Thyroid gland (tissue), 4 donors: ENCODE measurements around the gene ETFB. TPM values are rescaled to one million over a fixed set of nuclear protein-coding genes. Genes with fewer than 3 reads are reported as not detected.

ENCODE experiments used
- DNase-seq, 2 donors: peaks; one replicate each; pipeline ENCODE4 v3.0.0-alpha.2; 2019
- H3K27ac ChIP-seq, 3 donors: fragments of 200-600 bp; sonication (generic); 1 replicate in 2 of 3; 2 replicates in 1 of 3; pipeline ENCODE4 v1.5.1; 2016 to 2019; ENCODE audit warnings: mild to moderate bottlenecking in 1 of 3, moderate library complexity in 1 of 3
- H3K27me3 ChIP-seq: fragments of 200-600 bp; sonication (generic); one replicate; pipeline ENCODE4 v1.5.1; 2019
- H3K36me3 ChIP-seq, 2 donors: fragments of 200-600 bp; sonication (generic); one replicate each; pipeline ENCODE4 v1.5.1; 2016 to 2019
- H3K4me1 ChIP-seq, 2 donors: fragments of 200-600 bp; sonication (generic); one replicate each; pipeline ENCODE4 v1.5.1; 2017 to 2019
- H3K4me3 ChIP-seq, 3 donors: fragments of 200-600 bp; sonication (generic); replicated peaks in 1 of 3; 1 replicate in 2 of 3; 2 replicates in 1 of 3; pipeline ENCODE4 v1.5.1; 2016; ENCODE audit warnings: mild to moderate bottlenecking in 1 of 3
- H3K9me3 ChIP-seq: fragments of 200-600 bp; sonication (generic); one replicate; pipeline ENCODE4 v1.5.1; 2017
- POLR2A ChIP-seq, 2 donors: fragments of 450-650 bp; IDR thresholded peaks; one replicate each; pipeline ENCODE4 v1.6.1; 2017; ENCODE audit warnings: antibody characterized with exemption in 2 of 2, mild to moderate bottlenecking in 2 of 2, moderate library complexity in 1 of 2
- WGBS, 2 donors: methylation state at CpG; one replicate each; pipeline ENCODE4 v1.1.5; 2017; 5-methylcytosine and 5-hydroxymethylcytosine counted together
- intact Hi-C: fragments of 100-400 bp; cut with DNase I; formaldehyde crosslinking; loops from one replicate; pipeline ENCODE4 v1.15.1; 2023
- total RNA-seq, 4 donors: library from RNA; depleted of rRNA; stranded (reverse); fragments of >200 nt; gene quantifications; one replicate each; pipeline ENCODE4 v1.2.3, GENCODE V29; 2016
- TF ChIP-seq, protein P1 (sequence below), 6 experiments: fragments of 200-600 bp in 3 of 6; fragments of 450-650 bp in 3 of 6; sonication (generic) in 3 of 6; IDR thresholded peaks; one replicate each; pipeline ENCODE4 v1.5.1; 2016 to 2019; ENCODE audit warnings: antibody characterized with exemption in 6 of 6, mild to moderate bottlenecking in 2 of 6, inconsistent platforms in 1 of 6, moderate library complexity in 1 of 6

The ETFB gene
- total RNA-seq, 4 donors from 2014 or later = 73.1 to 177 (median 129) TPM

DNA sequence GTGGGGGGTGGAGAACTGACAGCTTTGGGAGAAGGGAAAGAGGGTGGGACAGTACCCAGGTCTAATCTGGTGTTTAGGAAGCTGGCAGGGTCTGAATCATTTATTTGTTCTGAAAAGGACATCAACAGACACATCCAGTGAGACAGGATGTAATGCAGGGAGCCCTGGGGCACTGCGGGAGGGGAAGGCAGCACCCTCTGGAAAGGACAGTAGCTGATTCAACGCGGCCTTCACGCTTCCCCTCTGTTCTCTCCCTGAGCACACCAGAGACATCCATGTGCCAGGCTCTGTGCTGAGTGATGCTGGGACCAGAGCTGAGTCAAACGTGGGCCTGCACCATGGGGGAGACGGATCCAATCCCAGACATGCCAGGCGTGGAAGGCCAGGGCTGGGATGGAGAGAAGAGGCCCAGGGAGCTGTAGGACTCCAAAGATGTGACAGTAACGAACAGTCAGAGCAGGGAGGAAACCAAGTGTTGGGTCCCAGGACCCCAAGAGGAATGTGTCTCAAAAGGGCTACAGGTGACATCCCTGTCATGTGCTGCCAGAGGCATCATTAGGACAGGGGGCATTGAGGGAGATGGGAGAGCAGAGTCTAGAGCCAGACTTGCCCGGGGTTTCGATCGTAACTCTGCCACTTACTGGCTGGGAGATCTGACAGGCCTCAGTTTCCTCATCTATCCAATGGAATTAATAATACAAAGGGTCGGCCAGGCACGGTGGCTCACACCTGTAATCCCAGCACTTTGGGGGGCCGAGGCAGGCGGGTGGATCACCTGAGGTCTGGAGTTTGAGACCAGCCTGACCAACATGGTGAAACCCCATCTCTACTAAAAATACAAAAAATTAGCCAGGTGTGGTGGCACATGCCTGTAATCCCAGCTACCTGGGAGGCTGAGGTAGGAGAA is 1.7 kb downstream of the ETFB start:
- no peak overlapping the region for H3K4me3 ChIP-seq
- H3K9me3 ChIP-seq = no peaks in the 10 kb centered on the region
- intact Hi-C loops = no loop called here
- H3K4me1 ChIP-seq = peaks cover 14 to 24% of the 10 kb centered on the region in 2 donors
- no peak overlapping the region for H3K27ac ChIP-seq
- no peaks in the 10 kb centered on the region for H3K36me3 ChIP-seq
- H3K27me3 ChIP-seq = no peaks in the 10 kb centered on the region
- DNase-seq = no peak
- TF ChIP-seq, protein P1, sequence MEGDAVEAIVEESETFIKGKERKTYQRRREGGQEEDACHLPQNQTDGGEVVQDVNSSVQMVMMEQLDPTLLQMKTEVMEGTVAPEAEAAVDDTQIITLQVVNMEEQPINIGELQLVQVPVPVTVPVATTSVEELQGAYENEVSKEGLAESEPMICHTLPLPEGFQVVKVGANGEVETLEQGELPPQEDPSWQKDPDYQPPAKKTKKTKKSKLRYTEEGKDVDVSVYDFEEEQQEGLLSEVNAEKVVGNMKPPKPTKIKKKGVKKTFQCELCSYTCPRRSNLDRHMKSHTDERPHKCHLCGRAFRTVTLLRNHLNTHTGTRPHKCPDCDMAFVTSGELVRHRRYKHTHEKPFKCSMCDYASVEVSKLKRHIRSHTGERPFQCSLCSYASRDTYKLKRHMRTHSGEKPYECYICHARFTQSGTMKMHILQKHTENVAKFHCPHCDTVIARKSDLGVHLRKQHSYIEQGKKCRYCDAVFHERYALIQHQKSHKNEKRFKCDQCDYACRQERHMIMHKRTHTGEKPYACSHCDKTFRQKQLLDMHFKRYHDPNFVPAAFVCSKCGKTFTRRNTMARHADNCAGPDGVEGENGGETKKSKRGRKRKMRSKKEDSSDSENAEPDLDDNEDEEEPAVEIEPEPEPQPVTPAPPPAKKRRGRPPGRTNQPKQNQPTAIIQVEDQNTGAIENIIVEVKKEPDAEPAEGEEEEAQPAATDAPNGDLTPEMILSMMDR (IDR thresholded peaks at IDR 0.05) = no peak
- TF ChIP-seq POLR2A (IDR thresholded peaks at IDR 0.05) = no peak
- 82 to 86% methylated on average over 12 to 15 of the region's 15 CpGs for WGBS, 2 donors

DNA sequence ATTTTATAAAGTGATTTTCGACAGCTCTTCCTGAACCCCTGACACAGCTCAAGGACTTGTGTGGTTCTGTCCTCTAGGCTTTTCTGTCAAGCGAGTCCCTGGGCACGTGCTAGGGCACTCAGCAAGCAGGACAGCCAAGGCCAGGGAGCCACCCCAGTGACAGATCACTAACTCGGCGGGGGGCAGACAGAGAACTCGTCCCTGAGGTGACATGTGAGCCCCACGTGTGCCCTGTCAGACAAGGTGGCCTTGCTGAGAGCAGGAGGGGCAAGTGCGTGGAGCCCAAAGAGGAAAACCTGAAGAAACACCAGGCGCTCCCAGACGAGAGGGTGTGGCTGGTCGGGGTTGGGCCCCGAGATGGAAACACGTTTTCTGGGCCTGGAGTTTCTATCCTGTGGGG is 4.9 kb downstream of the ETFB start:
- TF ChIP-seq POLR2A (IDR thresholded peaks at IDR 0.05) = no peak
- TF ChIP-seq, protein P1 (IDR thresholded peaks at IDR 0.05) = no peak
- no peaks in the 10 kb centered on the region for H3K36me3 ChIP-seq
- no peak overlapping the region for H3K4me3 ChIP-seq
- H3K27ac ChIP-seq = no peak overlapping the region
- peaks cover 8 to 19% of the 10 kb centered on the region in 2 donors for H3K4me1 ChIP-seq
- no peak for DNase-seq
- WGBS, 2 donors = 93 to 95% methylated on average over 13 of the region's 13 CpGs
- no peaks in the 10 kb centered on the region for H3K27me3 ChIP-seq
- no peaks in the 10 kb centered on the region for H3K9me3 ChIP-seq
- intact Hi-C loops = no loop called here

GRCh38 chr19:51359294-51359693 is 6.9 kb downstream of the ETFB start:
- H3K4me3 ChIP-seq = no peak overlapping the region
- H3K27ac ChIP-seq = no peak overlapping the region
- DNase-seq = no peak
- intact Hi-C loops = no loop called here
- no peak for TF ChIP-seq POLR2A (IDR thresholded peaks at IDR 0.05)
- TF ChIP-seq, protein P1 (IDR thresholded peaks at IDR 0.05) = no peak
- no peaks in the 10 kb centered on the region for H3K27me3 ChIP-seq
- H3K9me3 ChIP-seq = no peaks in the 10 kb centered on the region
- H3K36me3 ChIP-seq = no peaks in the 10 kb centered on the region
- WGBS, 2 donors = 82 to 94% methylated on average over 4 of the region's 4 CpGs
- peaks cover 0 to 10% of the 10 kb centered on the region in 2 donors for H3K4me1 ChIP-seq

- peaks cover 0 to 1% of the 10 kb centered on the region in 2 donors for H3K36me3 ChIP-seq
- no peak overlapping the region for H3K27ac ChIP-seq
- intact Hi-C loops = no loop called here
- no peak overlapping the region for H3K4me3 ChIP-seq
- 89 to 91% methylated on average over 7 of the region's 7 CpGs for WGBS, 2 donors
- no peaks in the 10 kb centered on the region for H3K9me3 ChIP-seq
- DNase-seq = no peak
- TF ChIP-seq, protein P1 (IDR thresholded peaks at IDR 0.05) = no peak
- no peak for TF ChIP-seq POLR2A (IDR thresholded peaks at IDR 0.05)
- H3K4me1 ChIP-seq = peaks cover 0 to 7% of the 10 kb centered on the region in 2 donors
- H3K27me3 ChIP-seq = no peaks in the 10 kb centered on the region
Measured at GRCh38 chr19:51357952-51358351, 8.2 kb downstream of the ETFB start.

DNA sequence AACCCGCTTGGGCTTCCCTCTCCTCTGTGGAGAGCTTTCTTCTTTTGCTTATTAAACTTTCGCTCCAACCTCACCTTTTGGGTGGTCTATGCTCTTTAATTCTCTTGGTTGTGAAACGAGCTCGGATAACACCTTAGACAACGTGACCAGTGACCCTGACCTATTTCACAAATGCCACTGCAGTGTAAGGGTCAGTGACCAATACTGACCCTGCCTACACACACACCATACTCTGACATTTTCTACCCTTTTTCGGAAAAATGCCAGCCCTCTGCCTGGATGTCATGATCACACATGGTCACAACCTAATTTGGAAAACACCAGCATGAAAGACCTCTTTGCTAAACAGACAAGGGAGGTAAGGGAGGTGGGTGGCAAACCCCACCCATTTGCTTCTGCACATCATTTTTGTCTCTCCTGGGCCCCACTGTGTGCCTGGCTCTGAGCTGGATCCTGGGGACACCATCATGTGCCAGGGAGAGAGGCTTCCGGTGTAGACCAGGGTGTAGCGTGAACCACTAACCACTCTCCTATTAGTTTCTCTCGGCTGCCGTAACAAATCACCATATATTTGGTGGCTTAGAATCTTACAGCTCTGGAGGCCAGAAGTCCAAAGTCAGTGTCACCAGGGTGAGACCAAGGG is 9.9 kb downstream of the ETFB start:
- no peak overlapping the region for H3K4me3 ChIP-seq
- intact Hi-C loops = no loop called here
- no peaks in the 10 kb centered on the region for H3K4me1 ChIP-seq
- H3K9me3 ChIP-seq = no peaks in the 10 kb centered on the region
- peaks cover 4 to 12% of the 10 kb centered on the region in 2 donors for H3K36me3 ChIP-seq
- 98% methylated on average over 10 of the region's 10 CpGs for WGBS, 2 donors
- no peak overlapping the region for H3K27ac ChIP-seq
- DNase-seq = no peak
- no peaks in the 10 kb centered on the region for H3K27me3 ChIP-seq
- TF ChIP-seq, protein P1 (IDR thresholded peaks at IDR 0.05) = no peak
- TF ChIP-seq POLR2A (IDR thresholded peaks at IDR 0.05) = no peak
